Loucy (cell line): Measurements from ENCODE around the gene IGFALS.

Experiments
- H2AFZ ChIP-seq: fragments of 200-600 bp; sonication (generic); 2 replicates; pipeline ENCODE4 v1.6.0; 2016; ENCODE audit warnings: antibody characterized with exemption, mild to moderate bottlenecking, low read length, moderate library complexity
- H3F3A ChIP-seq: fragments of 200-600 bp; 2 replicates; pipeline ENCODE4 v1.6.0; 2016; ENCODE audit warnings: antibody characterized with exemption, low read depth, mild to moderate bottlenecking
- H3K27me3 ChIP-seq: fragments of 200-600 bp; sonication (generic); 2 replicates; pipeline ENCODE4 v1.6.1; 2014; ENCODE audit warnings: low read length, mild to moderate bottlenecking; ENCODE audit not compliant: insufficient read depth, poor library complexity, severe bottlenecking
- H3K36me3 ChIP-seq: fragments of 200-600 bp; sonication (generic); 2 replicates; pipeline ENCODE4 v1.6.1; 2016; ENCODE audit warnings: low read length; ENCODE audit not compliant: insufficient read depth
- H3K4me1 ChIP-seq: fragments of 200-600 bp; sonication (generic); 2 replicates; pipeline ENCODE4 v1.5.1; 2014; ENCODE audit warnings: low read length, mild to moderate bottlenecking; ENCODE audit not compliant: insufficient read depth, poor library complexity, severe bottlenecking
- H3K4me2 ChIP-seq: fragments of 200-600 bp; sonication (generic); 2 replicates; pipeline ENCODE4 v1.6.0; 2014; ENCODE audit warnings: antibody characterized with exemption, low read length, low read depth, mild to moderate bottlenecking; ENCODE audit not compliant: poor library complexity, severe bottlenecking
- H3K4me3 ChIP-seq: fragments of 200-600 bp; sonication (generic); 2 replicates; pipeline ENCODE4 v1.5.1; 2014; ENCODE audit warnings: low read length, mild to moderate bottlenecking, mixed read lengths; ENCODE audit not compliant: poor library complexity, severe bottlenecking
- H3K79me2 ChIP-seq: fragments of 200-600 bp; sonication (generic); 2 replicates; pipeline ENCODE4 v1.6.1; 2014; ENCODE audit warnings: low read length; ENCODE audit not compliant: insufficient read depth
- H3K9ac ChIP-seq: fragments of 200-600 bp; sonication (generic); 2 replicates; pipeline ENCODE4 v1.6.0; 2014; ENCODE audit warnings: mild to moderate bottlenecking, low read depth, low read length, moderate library complexity; ENCODE audit not compliant: poor library complexity, severe bottlenecking
- H3K9me2 ChIP-seq: fragments of 200-600 bp; sonication (generic); replicated peaks from 2 replicates; pipeline ENCODE4 v1.6.1; 2016; ENCODE audit warnings: low read depth, low read length, mixed read lengths
- H3K9me3 ChIP-seq: fragments of 200-600 bp; sonication (generic); 2 replicates; pipeline ENCODE4 v1.6.1; 2014; ENCODE audit warnings: mild to moderate bottlenecking, antibody characterized with exemption, low read length, low read depth; ENCODE audit not compliant: insufficient read depth
- H4K20me1 ChIP-seq: fragments of 200-600 bp; sonication (generic); 2 replicates; pipeline ENCODE4 v1.6.0; 2014; ENCODE audit warnings: antibody characterized with exemption, low read length, mild to moderate bottlenecking; ENCODE audit not compliant: insufficient read depth, poor library complexity, severe bottlenecking
- CTCF ChIP-seq: fragments of 200-600 bp; sonication (generic); conservative IDR thresholded peaks from 2 replicates; pipeline ENCODE4 v1.5.1; 2014; ENCODE audit warnings: mild to moderate bottlenecking, antibody characterized with exemption, low read length
- EZH2phosphoT487 ChIP-seq: fragments of 200-600 bp; IDR thresholded peaks from 2 replicates; pipeline ENCODE4 v1.6.1; 2018; ENCODE audit warnings: antibody characterized with exemption, mild to moderate bottlenecking, moderate library complexity, borderline replicate concordance

Gene IGFALS

DNA sequence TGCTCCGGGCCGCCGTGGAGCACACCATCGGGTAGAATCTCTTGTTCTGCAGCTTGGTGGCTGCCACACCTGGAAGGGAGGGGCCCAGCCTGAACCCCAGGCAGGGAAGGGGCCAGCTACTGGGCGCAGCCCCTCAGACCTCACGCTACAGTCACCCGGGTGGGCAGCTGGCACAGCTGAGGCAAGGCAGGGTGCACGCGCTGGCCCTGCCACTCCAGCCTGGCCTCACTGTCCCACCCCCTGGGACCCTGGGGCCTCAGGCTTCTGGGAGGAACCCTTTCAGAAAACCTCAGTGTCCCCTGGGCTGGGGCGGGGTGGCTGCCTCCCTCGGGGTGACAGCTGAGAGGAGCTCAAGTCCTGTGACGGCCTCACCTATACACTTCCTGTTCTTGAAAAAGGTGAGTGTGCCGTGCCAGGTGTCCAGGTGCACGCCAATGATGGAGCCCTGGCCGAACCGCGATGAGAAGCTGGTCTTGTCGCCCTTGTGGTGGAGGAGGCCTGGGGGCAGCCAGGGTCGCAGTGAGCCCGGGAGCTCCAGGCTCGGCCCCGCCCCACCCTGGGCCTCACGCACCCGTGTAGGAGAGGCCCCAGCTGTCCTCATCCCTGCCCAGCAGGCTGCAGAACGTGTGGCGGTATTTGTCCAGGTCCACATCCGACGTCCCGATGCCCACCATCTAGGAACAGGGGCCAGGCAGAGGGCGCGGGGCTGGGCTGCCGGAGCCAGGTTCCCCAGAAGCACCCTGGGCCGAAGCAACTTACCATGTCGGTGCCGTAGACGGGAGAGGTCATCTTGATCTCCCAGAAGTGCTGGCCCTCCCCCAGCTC is 15.9 kb downstream of the IGFALS start:
- no peak for TF ChIP-seq CTCF
- TF ChIP-seq EZH2phosphoT487: no peak
- H4K20me1 ChIP-seq: peaks cover 12% of the 10 kb centered on the region
- no peaks in the 10 kb centered on the region for H3F3A ChIP-seq

GRCh38 chr16:1776991-1777374 is 16.5 kb downstream of the IGFALS start:
- H3K4me2 ChIP-seq: no peak overlapping the region

More for the DNA sequence above, 15.9 kb downstream of the IGFALS start:
- H3K9me2 ChIP-seq: no peaks in the 10 kb centered on the region
- H3K27me3 ChIP-seq: no peaks in the 10 kb centered on the region
- peaks cover 34% of the 10 kb centered on the region for H3K79me2 ChIP-seq
- no peak overlapping the region for H2AFZ ChIP-seq
- no peak overlapping the region for H3K4me3 ChIP-seq
- no peaks in the 10 kb centered on the region for H3K4me1 ChIP-seq
- no peaks in the 10 kb centered on the region for H3K36me3 ChIP-seq
- H3K9ac ChIP-seq: no peak overlapping the region
- no peaks in the 10 kb centered on the region for H3K9me3 ChIP-seq
- no peak overlapping the region for H3K4me2 ChIP-seq

DNA sequence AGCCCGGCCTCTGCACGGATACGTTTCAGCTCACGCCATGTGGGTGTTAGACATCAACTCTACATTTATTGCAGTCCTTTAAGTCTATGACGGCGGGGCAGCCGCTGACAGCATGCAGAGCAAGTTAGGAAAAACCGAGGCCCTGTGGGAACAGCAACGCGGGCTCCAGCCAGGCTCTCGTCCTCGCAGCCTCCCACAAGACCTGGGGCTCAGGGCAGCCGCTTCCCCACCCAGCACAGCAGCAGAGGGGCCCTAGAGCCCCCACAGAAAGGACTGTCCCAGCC is 16.9 kb downstream of the IGFALS start:
- H3K9ac ChIP-seq: no peak overlapping the region
- H3K4me2 ChIP-seq: no peak overlapping the region
- H3K9me3 ChIP-seq: no peaks in the 10 kb centered on the region
- no peak overlapping the region for H3K4me3 ChIP-seq
- no peak for TF ChIP-seq CTCF
- no peak for TF ChIP-seq EZH2phosphoT487
- H2AFZ ChIP-seq: no peak overlapping the region
- H3K36me3 ChIP-seq: no peaks in the 10 kb centered on the region
- no peaks in the 10 kb centered on the region for H3K4me1 ChIP-seq
- H3K79me2 ChIP-seq: peaks cover 39% of the 10 kb centered on the region
- H3K9me2 ChIP-seq: no peaks in the 10 kb centered on the region
- peaks cover 14% of the 10 kb centered on the region for H4K20me1 ChIP-seq
- no peaks in the 10 kb centered on the region for H3F3A ChIP-seq
- no peaks in the 10 kb centered on the region for H3K27me3 ChIP-seq

More at GRCh38 chr16:1776991-1777374, 16.5 kb downstream of the IGFALS start:
- Histone ChIP-seq H3K79me2 (peaks cover 40% of the 10 kb centered on the region), H3K4me1 (no peaks in the 10 kb centered on the region), H3K4me3 (no peak overlapping the region), H3K9me2 (no peaks in the 10 kb centered on the region), H3K9ac (no peak overlapping the region), H4K20me1 (peaks cover 14% of the 10 kb centered on the region), H3F3A (no peaks in the 10 kb centered on the region), H3K27me3 (no peaks in the 10 kb centered on the region), H2AFZ (no peak overlapping the region), H3K9me3 (no peaks in the 10 kb centered on the region), H3K36me3 (no peaks in the 10 kb centered on the region)
- TF ChIP-seq CTCF: no peak
- no peak for TF ChIP-seq EZH2phosphoT487
